ENCODE results near the gene UBR4.

The UBR4 gene

GRCh38 chr1:19091196-19091953 is 118.7 kb downstream of the UBR4 start:
- no peak for DNase-seq (ENCODE audit: low read depth)

- DNase-seq (ENCODE audit: low read depth) = no peak
These were observed 120.5 kb downstream of the UBR4 start for GRCh38 chr1:19089524-19089923.

GRCh38 chr1:19088717-19089442 is 121.2 kb downstream of the UBR4 start:
- DNase-seq (ENCODE audit: low read depth) = no peak

GRCh38 chr1:19087737-19088594 is 122.1 kb downstream of the UBR4 start:
- no peak for DNase-seq (ENCODE audit: low read depth)

DNA sequence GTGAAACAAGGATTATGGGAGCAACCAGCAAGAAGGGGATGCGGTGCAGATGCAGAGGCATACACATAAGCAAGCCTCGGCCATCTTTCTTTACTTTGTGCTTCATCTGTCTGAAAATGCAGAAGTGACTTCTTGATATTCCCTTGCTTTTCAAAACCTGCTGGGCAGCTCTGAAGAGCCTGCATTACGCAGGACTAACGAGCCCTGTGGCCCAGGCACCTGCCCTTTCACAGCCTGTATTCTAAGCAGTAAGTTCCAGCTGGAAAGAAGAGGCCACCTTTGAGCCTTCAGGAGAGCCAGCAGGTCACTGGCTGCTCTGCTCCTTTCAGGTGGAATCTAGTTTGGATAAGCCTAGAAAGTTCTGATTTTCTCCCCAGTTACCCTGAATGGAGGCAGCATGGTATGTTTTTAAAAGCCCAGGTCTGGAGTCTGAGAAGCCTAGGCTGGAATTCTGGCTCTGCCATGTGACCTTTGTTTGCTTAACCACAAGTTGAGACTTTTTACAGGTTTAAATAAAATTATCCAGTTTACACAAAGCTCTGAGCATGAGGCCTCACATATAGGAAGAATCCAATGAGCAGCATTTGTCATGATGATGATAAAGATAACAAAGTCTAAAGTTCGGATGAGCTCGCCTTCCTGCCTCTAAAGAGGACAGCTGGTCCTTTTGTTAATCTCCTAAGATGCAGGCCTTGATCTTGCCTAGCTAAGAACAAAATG is 122.9 kb downstream of the UBR4 start:
- DNase-seq (ENCODE audit: low read depth) = no peak

- no peak for DNase-seq (ENCODE audit: low read depth)
These were observed 123.7 kb downstream of the UBR4 start for GRCh38 chr1:19086176-19086875.

DNA sequence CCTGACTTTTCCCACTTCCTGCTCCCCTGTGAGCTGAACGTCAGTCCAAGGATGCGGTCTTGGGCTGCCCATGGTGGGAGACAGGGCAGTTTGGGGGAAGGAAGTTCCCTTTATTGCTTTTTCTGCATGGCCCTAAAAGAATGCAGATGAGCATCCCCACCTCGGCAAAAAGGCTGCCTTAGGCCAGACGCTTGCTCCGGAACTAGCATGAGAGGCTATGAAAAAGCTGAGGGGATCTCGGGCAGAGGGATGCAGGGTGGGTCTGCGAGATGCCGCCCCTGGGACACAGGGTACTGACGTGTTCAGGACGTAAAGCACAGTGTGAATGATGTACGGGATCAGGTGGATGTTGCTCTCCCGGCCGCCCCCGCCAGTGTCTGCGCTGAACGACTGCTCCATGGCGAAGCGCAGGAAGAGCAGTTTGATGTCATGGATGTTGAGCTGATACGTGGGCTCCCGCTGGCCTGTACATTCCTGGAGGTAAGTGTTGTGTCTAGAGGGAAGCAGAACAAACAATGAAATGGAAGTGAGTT is 125.8 kb downstream of the UBR4 start:
- no peak for DNase-seq (ENCODE audit: low read depth)

GRCh38 chr1:19083081-19083480 is 127.0 kb downstream of the UBR4 start:
- DNase-seq (ENCODE audit: low read depth) = no peak

DNA sequence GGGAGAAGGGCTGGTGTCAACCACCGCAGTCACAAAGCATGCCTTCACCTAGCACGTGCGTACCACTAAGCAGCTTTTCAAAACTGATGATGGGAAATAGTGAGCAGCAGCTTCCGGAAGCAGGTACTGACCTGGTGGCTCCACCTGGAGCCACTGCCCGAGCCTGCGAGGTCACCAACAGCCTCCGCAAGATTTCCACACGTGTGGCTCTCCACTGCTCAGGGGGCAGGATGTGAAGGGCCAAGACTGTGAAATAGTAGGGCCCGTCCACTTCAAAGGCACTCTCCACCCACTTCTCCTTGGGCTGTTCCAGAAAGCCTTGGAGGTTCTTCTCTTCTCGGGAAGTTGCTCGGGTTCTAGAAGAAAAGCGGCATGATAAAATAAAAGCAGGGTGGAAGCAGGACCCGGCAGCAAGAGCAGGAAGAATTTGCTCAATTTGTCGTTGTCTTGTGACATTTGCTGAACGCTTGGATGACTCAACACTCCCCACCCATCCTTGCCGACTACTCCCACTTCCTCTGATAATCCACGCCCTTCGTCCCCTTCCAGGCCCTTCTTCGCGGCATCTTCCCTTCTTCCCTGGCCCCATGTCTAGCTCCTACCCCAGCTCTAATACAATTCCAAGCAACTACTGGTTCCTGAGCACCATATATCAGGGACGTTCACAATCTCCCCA is 128.7 kb downstream of the UBR4 start:
- DNase-seq (ENCODE audit: low read depth) = peak; percentile 68

DNA sequence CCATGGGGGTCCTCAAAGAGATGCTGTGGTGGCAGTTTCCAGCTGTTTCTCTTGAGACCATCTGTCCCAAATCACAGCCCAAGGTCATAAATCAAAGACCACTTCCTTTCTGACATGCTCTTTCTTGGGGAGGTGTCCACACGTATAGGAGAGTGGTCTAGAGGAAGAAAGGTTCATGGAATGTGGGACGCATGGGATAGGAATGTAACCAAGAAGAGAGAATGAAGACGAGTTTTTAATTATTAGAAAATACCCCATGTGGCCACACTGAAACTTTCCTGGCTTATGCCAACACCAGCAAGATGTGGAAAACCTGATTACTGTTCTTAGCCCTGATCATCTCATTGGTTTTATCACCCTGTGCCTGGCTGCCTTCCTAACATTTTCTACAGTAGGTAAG is 129.3 kb downstream of the UBR4 start:
- peak; percentile 74 for DNase-seq (ENCODE audit: low read depth)

DNA sequence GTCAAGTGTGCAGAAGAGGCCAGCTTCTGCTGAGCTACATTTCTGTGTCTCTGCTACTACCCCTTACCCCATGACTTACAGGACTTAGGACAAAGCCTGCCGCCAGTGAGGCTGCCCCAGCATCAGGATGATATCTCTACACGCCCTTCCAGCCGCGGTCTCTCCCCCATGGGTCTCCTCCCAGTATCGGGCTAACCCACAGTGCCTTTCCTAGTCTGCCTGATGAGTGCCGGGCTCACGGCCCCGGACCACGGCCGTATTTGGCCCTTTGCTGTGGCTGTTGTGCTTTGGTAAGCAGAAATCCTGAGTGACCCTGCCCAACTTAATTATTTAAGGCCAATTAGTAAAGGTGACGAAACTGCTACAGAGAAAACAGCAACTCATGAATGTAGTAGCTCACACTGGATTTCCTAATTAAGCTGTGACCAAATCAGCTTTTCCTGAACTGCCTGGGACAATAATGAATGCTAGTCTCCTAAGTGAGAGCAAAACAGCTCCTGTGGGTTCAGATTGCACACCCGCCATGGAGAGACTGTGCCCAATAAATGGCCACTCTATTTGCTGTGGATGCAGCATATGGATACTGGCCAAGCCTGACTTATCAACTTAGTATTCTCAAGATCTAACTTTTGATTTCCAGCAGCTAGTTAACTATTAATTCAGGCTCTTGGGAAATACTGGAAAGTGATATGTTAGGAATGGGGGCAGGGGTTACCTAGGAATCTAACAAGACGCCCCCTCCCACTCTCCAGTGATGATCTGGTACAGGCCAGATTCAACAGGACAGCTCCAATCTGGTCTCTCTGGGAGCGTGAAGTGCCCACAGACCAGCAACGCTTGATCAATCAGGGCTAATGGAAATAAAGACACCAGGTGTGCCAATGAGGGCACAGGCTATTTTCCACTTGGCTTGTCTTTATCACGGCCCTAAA is 130.3 kb downstream of the UBR4 start:
- no peak for DNase-seq (ENCODE audit: low read depth)

GRCh38 chr1:19078536-19078935 is 131.5 kb downstream of the UBR4 start:
- DNase-seq (ENCODE audit: low read depth) = no peak

DNA sequence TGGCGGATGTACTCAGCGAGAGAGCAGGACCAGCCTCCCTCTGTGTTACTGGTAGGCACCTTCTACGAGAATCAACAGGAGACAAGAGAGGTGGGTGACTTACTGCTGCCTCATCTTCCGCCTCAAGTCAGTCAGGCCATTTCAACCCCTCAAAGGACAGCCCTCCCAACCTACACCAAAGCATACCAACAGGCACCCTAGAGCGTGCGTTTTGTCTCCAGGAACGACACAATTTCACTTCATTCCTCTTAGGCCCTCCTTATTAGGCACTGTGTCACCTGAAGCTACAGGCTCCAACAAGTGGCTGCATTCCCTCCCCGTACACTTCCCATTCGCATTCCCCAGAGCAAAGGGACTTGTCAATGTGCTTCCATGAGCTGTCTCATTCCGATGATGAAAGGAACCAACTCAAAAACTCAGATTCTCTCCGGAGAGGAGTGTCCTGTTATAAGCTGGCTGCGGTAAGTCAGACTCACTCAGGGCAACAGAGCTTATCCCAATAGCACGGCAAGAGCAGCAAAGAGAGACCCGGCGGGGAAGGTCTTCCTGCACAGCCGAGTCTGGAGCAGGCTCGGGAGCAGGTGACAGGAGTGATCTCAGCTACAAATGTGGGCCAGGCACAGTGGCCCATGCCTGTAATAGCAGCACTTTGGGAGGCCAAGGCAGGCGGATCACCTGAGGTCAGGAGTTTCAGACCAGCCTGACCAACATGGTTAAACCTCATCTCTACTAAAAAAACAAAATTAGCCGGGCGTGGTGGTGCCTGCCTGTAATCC is 133.0 kb downstream of the UBR4 start:
- DNase-seq (ENCODE audit: low read depth) = no peak

GRCh38 chr1:19074902-19075721 is 135.0 kb downstream of the UBR4 start:
- no peak for DNase-seq (ENCODE audit: low read depth)

DNA sequence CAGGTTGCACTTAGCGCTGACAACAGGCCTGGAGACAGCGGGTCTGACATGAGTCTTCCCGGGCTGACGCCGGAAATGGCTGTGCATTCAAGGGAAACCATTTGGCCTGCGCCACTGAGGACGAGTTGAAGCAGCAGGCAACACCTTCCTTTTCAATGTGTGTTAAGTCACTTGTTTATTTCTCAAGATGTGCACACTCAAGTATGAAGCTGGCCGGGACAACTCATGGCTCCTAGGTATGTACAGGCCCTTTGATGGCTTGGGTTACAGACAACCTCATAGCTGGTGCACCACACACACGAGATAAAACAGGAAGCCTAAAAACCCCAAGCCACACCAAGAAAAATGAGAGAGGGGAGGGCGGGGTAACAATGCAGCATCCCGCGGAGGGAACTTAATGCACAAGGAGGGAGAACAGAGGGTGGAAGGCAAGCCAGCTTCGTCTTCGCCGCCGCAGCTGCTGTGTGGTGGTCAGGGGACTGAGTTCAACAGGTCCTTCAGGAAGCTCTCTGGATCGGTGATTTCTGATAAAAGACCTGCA is 135.6 kb downstream of the UBR4 start:
- no peak for DNase-seq (ENCODE audit: low read depth)

- no peak for DNase-seq (ENCODE audit: low read depth)
These were observed 136.5 kb downstream of the UBR4 start for GRCh38 chr1:19073311-19074186.
